Activated T-cell treated with anti-CD3 and anti-CD28 coated beads for 1 hour (primary cell): ENCODE data around the gene MIEF2.

Source experiments
- DNase-seq: peaks from one replicate; pipeline ENCODE4 v3.0.0-alpha.2; 2020; ENCODE audit warnings: low read depth

MIEF2 gene

GRCh38 chr17:18256776-18257175 is 3.7 kb upstream of the MIEF2 start:
- no peak for DNase-seq

GRCh38 chr17:18257268-18257981 is 3.0 kb upstream of the MIEF2 start:
- DNase-seq: no peak

- peak; percentile 45 for DNase-seq
These were observed 2.5 kb upstream of the MIEF2 start for GRCh38 chr17:18257982-18258355.

GRCh38 chr17:18258356-18259038 is 2.0 kb upstream of the MIEF2 start, which contains the start of gene FLII:
FLII (minus strand) TSS chr17:18258738; CDS start chr17:18258690, 48 bp downstream.
- DNase-seq: peak; percentile 49

- no peak for DNase-seq
These were observed 686 bp upstream of the MIEF2 start for GRCh38 chr17:18259621-18260331.

- no peak for DNase-seq
These were observed 669 bp downstream of the MIEF2 start for GRCh38 chr17:18261146-18261515.

GRCh38 chr17:18261659-18262058 is 1.2 kb downstream of the MIEF2 start:
- DNase-seq: no peak

- DNase-seq: no peak
These were observed 1.6 kb downstream of the MIEF2 start for GRCh38 chr17:18262111-18262510.

- no peak for DNase-seq
These were observed 2.2 kb downstream of the MIEF2 start for GRCh38 chr17:18262641-18263040.

- DNase-seq: no peak
These were observed 3.6 kb downstream of the MIEF2 start for GRCh38 chr17:18263885-18264682.

GRCh38 chr17:18267366-18267765 is 6.9 kb downstream of the MIEF2 start:
- no peak for DNase-seq

GRCh38 chr17:18267927-18268711 is 7.7 kb downstream of the MIEF2 start:
- no peak for DNase-seq

GRCh38 chr17:18270046-18270931 is 9.8 kb downstream of the MIEF2 start:
- no peak for DNase-seq

GRCh38 chr17:18277076-18277475 is 16.6 kb downstream of the MIEF2 start:
- DNase-seq: no peak

- no peak for DNase-seq
These were observed 18.4 kb downstream of the MIEF2 start for GRCh38 chr17:18278867-18279266.

GRCh38 chr17:18280249-18280648 is 19.8 kb downstream of the MIEF2 start:
- DNase-seq: no peak

GRCh38 chr17:18280766-18281371 is 20.4 kb downstream of the MIEF2 start:
- DNase-seq: no peak

GRCh38 chr17:18281788-18282187 is 21.3 kb downstream of the MIEF2 start:
- DNase-seq: no peak

- no peak for DNase-seq
These were observed 24.8 kb downstream of the MIEF2 start for GRCh38 chr17:18285296-18285695.
